ENCODE results near the gene MSH5.
"Not testable (repeated sequence)": the region's sequence is repeated elsewhere in the genome, so short reads cannot be mapped to it uniquely, and the experiment has no call there.

Gene MSH5

DNA sequence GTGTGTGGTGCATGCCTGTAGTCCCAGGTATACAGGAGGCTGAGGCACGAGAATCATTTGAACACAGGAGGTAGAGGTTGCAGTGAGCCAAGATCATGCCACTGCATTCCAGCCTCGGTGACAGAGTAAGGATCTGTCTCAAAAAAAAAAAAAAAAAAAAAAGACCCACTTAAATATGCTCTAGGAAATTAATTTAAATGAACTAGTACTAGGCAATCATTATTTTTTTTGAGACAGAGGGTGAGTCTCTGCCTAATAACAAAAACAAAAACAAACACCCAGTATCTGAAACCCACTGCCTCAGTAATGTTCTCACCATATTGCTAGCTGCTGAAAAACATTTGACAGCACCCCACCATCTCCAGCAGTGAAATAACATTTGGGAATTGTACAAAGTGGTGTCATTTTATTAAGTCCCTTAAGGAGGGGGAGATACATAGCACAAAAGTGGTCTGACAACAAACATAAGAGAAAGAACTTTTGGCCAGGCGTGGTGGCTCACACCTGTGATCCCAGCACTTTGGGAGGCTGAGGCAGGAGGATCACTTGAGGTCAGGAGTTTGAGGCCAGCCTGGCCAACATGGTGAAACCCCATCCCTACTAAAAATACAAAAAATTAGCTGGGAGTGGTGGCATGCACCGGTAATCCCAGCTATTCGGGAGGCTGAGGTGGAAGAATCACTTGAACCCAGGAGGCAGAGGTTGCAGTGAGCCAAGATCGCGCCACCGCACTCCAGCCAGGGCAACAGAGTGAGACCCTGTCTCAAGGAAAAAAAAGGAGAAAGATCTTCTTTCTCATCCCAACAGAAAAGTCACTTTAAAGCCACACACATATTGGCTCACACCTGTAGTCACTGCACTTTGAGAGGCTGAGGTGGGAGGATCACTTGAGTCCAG, 61.5 kb downstream of the MSH5 start:
- DNase-seq (ENCODE audit: low spot score), result not testable (repeated sequence)

DNA sequence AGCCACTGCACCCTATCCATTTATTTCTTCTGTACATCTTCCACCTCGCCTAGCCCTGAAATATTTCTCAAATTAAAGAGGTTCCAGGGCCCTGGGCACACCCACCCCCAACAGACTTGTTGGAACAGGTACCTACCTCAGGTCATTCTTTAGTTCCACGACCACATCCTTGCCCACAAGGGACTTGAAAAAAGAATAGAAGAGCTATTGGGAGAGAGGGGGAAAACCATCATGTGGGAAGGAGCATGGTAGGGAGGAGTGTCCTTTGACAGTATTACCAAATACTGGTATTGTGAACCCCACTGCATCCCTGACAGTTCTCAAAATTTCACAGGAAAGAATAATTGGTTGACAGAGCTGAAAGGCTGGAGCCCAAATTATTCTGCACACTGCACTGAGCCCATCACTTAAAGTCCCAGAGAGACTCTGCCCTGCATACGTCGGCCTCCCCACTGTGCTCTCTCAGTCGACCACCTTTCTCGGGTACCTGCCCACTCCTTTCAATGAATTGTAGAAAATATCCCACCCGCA, 66.2 kb downstream of the MSH5 start:
- DNase-seq (ENCODE audit: low spot score), result no peak

DNA sequence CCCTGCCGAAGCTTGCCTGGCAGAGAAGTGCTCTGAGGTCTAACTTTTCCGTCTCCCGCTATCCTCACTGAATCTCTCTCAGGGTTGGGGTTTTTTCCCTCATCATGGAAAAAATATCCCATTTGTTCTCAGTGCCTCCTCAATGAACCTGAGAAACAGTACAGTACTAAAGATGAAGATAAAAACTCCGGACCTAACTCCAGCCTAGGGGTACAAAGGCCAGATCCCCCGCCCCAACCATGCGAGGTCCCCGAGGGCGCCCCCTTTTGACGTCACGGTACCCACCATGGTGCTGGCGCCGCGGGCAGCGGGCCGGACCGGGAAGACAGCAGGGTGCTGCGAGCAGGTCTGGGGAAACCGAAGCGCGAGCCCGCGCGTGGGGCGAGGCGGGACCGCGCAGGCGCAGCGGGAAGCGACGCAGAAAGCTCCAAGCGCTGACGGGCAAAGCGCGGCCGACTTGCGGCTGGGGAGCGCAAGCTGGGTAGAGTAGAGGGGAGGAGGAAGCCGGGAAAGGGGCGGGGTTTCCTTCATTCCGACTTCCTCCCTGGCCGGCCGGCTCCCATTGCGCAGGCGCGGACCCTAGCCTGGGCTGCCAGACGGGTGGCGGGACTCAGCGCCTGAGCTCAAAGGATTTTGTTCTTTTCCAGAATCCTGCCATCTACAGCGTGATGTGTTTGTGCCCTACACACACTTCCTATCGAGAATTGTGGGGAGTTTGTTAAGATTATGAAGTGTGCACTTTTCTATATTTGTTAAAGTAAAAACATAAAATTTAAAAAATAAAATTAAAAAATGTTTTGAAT, 66.9 kb downstream of the MSH5 start, which contains the start of gene LSM2:
Gene LSM2, minus strand, starts transcription at position 497 of the 803 bp plus-strand sequence. Its CDS starts 209 bp downstream, at position 288.
- DNase-seq (ENCODE audit: low spot score), result peak; percentile 96

DNA sequence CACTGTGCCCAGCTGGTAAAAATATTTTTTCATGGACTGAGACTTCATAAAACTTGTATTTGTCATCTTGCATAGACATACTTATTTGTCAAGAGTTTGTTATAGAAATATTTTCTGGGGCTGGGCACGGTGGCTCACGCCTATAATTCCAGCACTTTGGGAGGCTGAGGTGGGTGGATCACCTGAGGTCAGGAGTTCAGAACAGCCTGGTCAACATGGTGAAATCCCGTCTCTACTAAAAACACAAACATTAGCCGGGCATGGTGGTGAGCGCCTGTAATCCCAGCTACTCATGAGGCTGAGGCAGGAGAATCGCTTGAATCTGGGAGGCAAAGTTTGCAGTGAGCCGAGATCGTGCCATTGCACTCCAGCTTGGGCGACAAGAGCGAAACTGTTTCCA, 68.8 kb downstream of the MSH5 start:
- not testable (repeated sequence) for DNase-seq (ENCODE audit: low spot score)

DNA sequence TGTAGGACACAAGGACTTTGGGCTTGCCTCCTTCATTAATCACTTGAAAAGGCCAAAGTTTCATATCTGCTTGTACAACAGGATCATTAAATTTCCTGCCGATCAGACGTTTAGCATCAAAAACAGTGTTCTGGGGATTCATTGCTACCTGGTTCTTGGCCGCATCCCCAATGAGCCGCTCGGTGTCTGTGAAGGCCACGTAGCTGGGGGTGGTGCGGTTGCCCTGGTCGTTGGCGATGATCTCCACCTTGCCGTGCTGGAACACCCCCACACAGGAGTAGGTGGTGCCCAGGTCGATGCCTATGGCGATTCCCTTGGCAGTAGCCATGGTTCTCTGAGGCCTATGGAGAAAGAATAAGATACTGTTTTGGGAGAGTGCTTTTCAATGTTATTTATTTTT, 71.8 kb downstream of the MSH5 start:
- no peak for DNase-seq (ENCODE audit: low spot score)
